Measurements from ENCODE around the gene IFNA4. TPM values are rescaled to one million over a fixed set of nuclear protein-coding genes. Genes with fewer than 3 reads are reported as not detected.
"Not testable (repeated sequence)": the region's sequence is repeated elsewhere in the genome, so short reads cannot be mapped to it uniquely, and the experiment has no call there.

Gene IFNA4
- total RNA-seq, 1 donor = not detected

GRCh38 chr9:21228122-21228521, 40.7 kb upstream of the IFNA4 start, which contains the start of gene IFNA17:
Gene IFNA17 (minus strand): TSS chr9:21228222. CDS start chr9:21228173, 49 bp downstream.
- no peak within 1 kb of the TSS for H2AFZ ChIP-seq (ENCODE audit: low read length)
- H3K79me2 ChIP-seq (ENCODE audit: insufficient read depth, low read length) = no peaks in the 10 kb centered on the region

GRCh38 chr9:21217211-21217610, 29.8 kb upstream of the IFNA4 start, which contains the start of gene IFNA16:
Gene IFNA16 (minus strand): TSS chr9:21217311. CDS start chr9:21217305, 6 bp downstream.
- not testable (repeated sequence) for H3K79me2 ChIP-seq (ENCODE audit: insufficient read depth, low read length); H3K9me3 ChIP-seq (ENCODE audit: low read depth, low read length); DNase-seq (ENCODE audit: insufficient read length, low spot score, missing footprints); H3K4me1 ChIP-seq (ENCODE audit: insufficient read depth, low read length); H3K27me3 ChIP-seq (ENCODE audit: insufficient read depth, low read length); H4K20me1 ChIP-seq (ENCODE audit: insufficient read depth, low read length); H3K4me2 ChIP-seq (ENCODE audit: insufficient read depth, low read length); H3K36me3 ChIP-seq (ENCODE audit: insufficient read depth, low read length); H3K27ac ChIP-seq (ENCODE audit: low read depth, low read length); H3K4me3 ChIP-seq (ENCODE audit: insufficient read depth, low read length); H2AFZ ChIP-seq (ENCODE audit: low read length)

More at GRCh38 chr9:21228122-21228521, 40.7 kb upstream of the IFNA4 start, which contains the start of gene IFNA17:
- Histone ChIP-seq H3K4me2 (ENCODE audit: insufficient read depth, low read length) (no peak within 1 kb of the TSS), H3K9me3 (ENCODE audit: low read depth, low read length) (no peaks in the 10 kb centered on the region), H3K36me3 (ENCODE audit: insufficient read depth, low read length) (no peaks in the 10 kb centered on the region), H3K4me1 (ENCODE audit: insufficient read depth, low read length) (no peaks in the 10 kb centered on the region), H3K27me3 (ENCODE audit: insufficient read depth, low read length) (peaks cover 2% of the 10 kb centered on the region), H3K4me3 (ENCODE audit: insufficient read depth, low read length) (no peak within 1 kb of the TSS), H3K27ac (ENCODE audit: low read depth, low read length) (no peak within 1 kb of the TSS), H4K20me1 (ENCODE audit: insufficient read depth, low read length) (no peaks in the 10 kb centered on the region)
- no peak for DNase-seq (ENCODE audit: insufficient read length, low spot score, missing footprints)
- no peak for TF ChIP-seq CTCF (IDR thresholded peaks at IDR 0.05; ENCODE audit: extremely low read depth, low read depth, low read length)

GRCh38 chr9:21213411-21214326, 26.3 kb upstream of the IFNA4 start:
- not testable (repeated sequence) for DNase-seq (ENCODE audit: insufficient read length, low spot score, missing footprints); H3K27ac ChIP-seq (ENCODE audit: low read depth, low read length); H3K36me3 ChIP-seq (ENCODE audit: insufficient read depth, low read length); H3K79me2 ChIP-seq (ENCODE audit: insufficient read depth, low read length); H3K9me3 ChIP-seq (ENCODE audit: low read depth, low read length); H2AFZ ChIP-seq (ENCODE audit: low read length); H4K20me1 ChIP-seq (ENCODE audit: insufficient read depth, low read length); H3K27me3 ChIP-seq (ENCODE audit: insufficient read depth, low read length); H3K4me3 ChIP-seq (ENCODE audit: insufficient read depth, low read length); H3K4me1 ChIP-seq (ENCODE audit: insufficient read depth, low read length); H3K4me2 ChIP-seq (ENCODE audit: insufficient read depth, low read length)
- TF ChIP-seq CTCF (IDR thresholded peaks at IDR 0.05; ENCODE audit: extremely low read depth, low read depth, low read length) = peak; percentile 53

GRCh38 chr9:21212160-21212559, 24.8 kb upstream of the IFNA4 start:
- H3K36me3 ChIP-seq (ENCODE audit: insufficient read depth, low read length); H3K27ac ChIP-seq (ENCODE audit: low read depth, low read length); H3K79me2 ChIP-seq (ENCODE audit: insufficient read depth, low read length); DNase-seq (ENCODE audit: insufficient read length, low spot score, missing footprints); H3K9me3 ChIP-seq (ENCODE audit: low read depth, low read length); H3K4me3 ChIP-seq (ENCODE audit: insufficient read depth, low read length); H2AFZ ChIP-seq (ENCODE audit: low read length); H3K4me2 ChIP-seq (ENCODE audit: insufficient read depth, low read length); H4K20me1 ChIP-seq (ENCODE audit: insufficient read depth, low read length); H3K4me1 ChIP-seq (ENCODE audit: insufficient read depth, low read length); H3K27me3 ChIP-seq (ENCODE audit: insufficient read depth, low read length): not testable (repeated sequence)

- H3K4me2 ChIP-seq (ENCODE audit: insufficient read depth, low read length); H4K20me1 ChIP-seq (ENCODE audit: insufficient read depth, low read length); H3K9me3 ChIP-seq (ENCODE audit: low read depth, low read length); H3K36me3 ChIP-seq (ENCODE audit: insufficient read depth, low read length); H3K4me1 ChIP-seq (ENCODE audit: insufficient read depth, low read length); DNase-seq (ENCODE audit: insufficient read length, low spot score, missing footprints); H2AFZ ChIP-seq (ENCODE audit: low read length); H3K27ac ChIP-seq (ENCODE audit: low read depth, low read length); H3K27me3 ChIP-seq (ENCODE audit: insufficient read depth, low read length); H3K4me3 ChIP-seq (ENCODE audit: insufficient read depth, low read length); H3K79me2 ChIP-seq (ENCODE audit: insufficient read depth, low read length): not testable (repeated sequence)
Observed at GRCh38 chr9:21210782-21211181, 23.4 kb upstream of the IFNA4 start.

All from osteoblast (primary cell).